ENCODE data around the gene DROSHA. TPM values are rescaled to one million over a fixed set of nuclear protein-coding genes. Genes with fewer than 3 reads are reported as not detected.

Gene DROSHA
- total RNA-seq, 1 donor from 2014 or later: 51.7 TPM

DNA sequence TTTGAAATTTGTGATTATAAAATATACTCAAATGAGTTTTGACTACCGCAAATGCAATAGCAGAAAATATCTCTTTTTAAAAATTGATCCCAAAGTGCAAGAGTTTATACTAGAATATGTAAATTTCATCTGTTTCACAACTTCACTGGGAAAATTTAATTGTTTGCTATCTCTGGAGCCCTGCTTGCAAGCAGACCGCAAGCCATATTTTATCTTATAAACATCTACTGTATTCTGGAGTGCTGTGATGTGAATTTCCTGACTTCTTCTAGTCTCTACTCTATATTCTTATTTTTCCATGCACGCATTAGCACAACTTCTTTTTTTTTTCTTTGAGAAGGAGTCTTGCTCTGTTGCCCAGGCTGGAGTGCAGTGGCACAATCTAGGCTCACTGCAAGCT is 98.7 kb downstream of the DROSHA start:
- no peak overlapping the region for H3K4me3 ChIP-seq
- no peak for ATAC-seq
- no peaks in the 10 kb centered on the region for H3K9me3 ChIP-seq
- TF ChIP-seq, protein P1, sequence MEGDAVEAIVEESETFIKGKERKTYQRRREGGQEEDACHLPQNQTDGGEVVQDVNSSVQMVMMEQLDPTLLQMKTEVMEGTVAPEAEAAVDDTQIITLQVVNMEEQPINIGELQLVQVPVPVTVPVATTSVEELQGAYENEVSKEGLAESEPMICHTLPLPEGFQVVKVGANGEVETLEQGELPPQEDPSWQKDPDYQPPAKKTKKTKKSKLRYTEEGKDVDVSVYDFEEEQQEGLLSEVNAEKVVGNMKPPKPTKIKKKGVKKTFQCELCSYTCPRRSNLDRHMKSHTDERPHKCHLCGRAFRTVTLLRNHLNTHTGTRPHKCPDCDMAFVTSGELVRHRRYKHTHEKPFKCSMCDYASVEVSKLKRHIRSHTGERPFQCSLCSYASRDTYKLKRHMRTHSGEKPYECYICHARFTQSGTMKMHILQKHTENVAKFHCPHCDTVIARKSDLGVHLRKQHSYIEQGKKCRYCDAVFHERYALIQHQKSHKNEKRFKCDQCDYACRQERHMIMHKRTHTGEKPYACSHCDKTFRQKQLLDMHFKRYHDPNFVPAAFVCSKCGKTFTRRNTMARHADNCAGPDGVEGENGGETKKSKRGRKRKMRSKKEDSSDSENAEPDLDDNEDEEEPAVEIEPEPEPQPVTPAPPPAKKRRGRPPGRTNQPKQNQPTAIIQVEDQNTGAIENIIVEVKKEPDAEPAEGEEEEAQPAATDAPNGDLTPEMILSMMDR (IDR thresholded peaks at IDR 0.05): no peak
- intact Hi-C loops (cut with DNase I): no loop called here
- H3K36me3 ChIP-seq: peaks cover 48% of the 10 kb centered on the region
- H3K4me1 ChIP-seq: no peaks in the 10 kb centered on the region
- H3K27me3 ChIP-seq (ENCODE audit: low read depth): no peaks in the 10 kb centered on the region
- DNase-seq: no peak
- no peak overlapping the region for H3K27ac ChIP-seq

DNA sequence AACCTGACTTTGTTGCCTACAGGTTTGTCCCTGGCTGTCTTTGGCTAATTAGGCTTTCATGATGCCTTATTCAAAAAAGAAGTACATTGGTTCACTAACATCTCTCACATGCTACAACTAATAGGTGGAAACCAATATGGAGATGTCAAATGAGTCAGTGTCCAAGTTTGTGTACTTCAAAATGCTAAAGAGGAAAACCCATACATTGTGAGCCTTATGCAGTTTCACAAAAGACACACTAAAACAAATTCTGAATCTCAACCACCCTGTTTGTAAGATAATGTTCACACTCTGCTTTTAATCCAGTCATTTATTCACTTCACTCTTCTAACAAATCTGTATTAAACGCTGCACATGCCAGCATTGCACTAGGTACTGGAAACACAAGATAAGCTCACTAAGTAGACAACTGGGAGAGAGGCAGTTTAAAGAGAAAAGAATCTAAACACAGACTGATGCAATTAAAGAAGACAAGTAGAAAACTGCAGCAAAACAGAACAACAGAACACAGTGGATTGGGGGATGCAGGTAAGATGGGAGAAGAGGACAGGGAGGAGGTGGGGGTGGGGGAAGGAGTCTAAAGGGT is 104.1 kb downstream of the DROSHA start:
- intact Hi-C loops (cut with DNase I): no loop called here
- peaks cover 43% of the 10 kb centered on the region for H3K36me3 ChIP-seq
- TF ChIP-seq, protein P1 (IDR thresholded peaks at IDR 0.05): no peak
- no peaks in the 10 kb centered on the region for H3K4me1 ChIP-seq
- no peak for ATAC-seq
- H3K27ac ChIP-seq: no peak overlapping the region
- H3K4me3 ChIP-seq: no peak overlapping the region
- H3K27me3 ChIP-seq (ENCODE audit: low read depth): no peaks in the 10 kb centered on the region
- H3K9me3 ChIP-seq: no peaks in the 10 kb centered on the region
- DNase-seq: no peak

DNA sequence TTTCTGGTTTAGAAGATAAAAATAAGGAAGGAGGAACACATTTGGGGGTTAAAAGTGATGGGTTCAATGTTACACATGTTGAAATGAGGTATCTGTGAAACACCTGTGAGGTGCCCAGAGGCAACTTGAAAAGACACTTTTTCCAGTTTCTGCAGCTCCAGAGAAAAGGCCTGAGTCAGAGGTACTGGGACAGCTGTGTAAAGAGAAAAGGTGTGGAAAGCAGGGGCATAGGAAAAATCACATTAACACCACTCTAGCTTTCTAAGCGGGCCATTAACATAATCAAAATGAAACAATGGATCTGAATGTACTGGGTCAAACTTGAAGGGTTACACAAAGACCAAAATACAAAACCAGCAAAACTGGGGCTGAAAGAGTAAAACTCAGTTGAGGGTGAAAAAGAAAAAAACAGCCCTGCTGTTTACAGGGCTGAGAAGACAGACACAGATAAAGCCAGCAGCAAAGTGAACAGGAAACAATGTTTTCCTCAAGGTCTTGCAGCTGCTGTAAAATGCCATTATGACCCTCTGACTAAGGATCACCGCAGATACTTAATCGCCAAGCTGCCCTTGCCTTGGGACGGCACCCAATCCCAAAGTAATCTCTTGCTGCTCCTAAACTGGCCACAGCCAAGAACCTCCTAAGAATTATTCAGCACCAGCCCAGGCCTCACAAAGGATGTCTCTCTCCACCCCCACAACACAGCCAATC is 104.7 kb downstream of the DROSHA start:
- no peak for DNase-seq
- intact Hi-C loops (cut with DNase I): no loop called here
- H3K36me3 ChIP-seq: peaks cover 49% of the 10 kb centered on the region
- H3K27me3 ChIP-seq (ENCODE audit: low read depth): no peaks in the 10 kb centered on the region
- H3K9me3 ChIP-seq: no peaks in the 10 kb centered on the region
- no peak overlapping the region for H3K4me3 ChIP-seq
- no peak for ATAC-seq
- H3K4me1 ChIP-seq: no peaks in the 10 kb centered on the region
- TF ChIP-seq, protein P1 (IDR thresholded peaks at IDR 0.05): no peak
- no peak overlapping the region for H3K27ac ChIP-seq

DNA sequence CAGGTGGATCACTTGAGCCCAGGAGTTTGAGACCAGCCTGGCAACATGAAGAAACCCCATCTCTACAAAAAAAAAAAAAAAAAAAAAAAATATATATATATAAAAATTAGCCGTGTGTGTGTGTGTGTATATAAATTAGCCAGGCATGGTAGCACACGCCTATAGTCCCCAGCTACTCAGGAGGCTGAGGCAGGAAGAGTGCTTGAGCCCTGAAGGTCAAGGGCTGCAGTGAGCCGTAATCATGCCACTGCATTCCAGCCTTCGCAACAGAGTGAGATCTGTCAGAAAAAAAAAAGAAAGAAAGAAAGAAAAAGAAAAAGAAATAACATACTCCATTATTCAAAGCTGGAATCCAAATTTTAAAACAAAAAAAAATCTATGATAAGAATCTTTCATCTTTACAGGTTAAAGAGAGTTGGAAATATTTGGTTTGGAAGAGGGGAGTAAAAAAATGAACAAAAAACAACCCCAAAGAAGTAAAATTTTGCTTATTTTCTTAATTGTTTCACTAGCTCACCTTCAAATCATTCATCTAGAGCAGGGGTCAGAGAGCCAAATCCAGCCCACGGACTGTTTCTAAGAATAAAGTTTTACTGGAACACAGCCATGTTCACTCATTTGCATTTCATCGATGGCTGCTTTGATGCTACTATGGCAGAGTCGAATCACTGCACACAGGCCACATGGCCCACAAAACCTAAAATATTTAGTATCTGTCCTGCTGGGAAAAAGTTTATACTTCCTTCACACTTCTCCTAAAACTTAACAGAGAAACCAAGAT is 109.9 kb downstream of the DROSHA start:
- DNase-seq (no peak), ATAC-seq (no peak)
- Histone ChIP-seq H3K27me3 (ENCODE audit: low read depth) (no peaks in the 10 kb centered on the region), H3K9me3 (no peaks in the 10 kb centered on the region), H3K27ac (no peak overlapping the region), H3K4me3 (no peak overlapping the region), H3K36me3 (peaks cover 79% of the 10 kb centered on the region), H3K4me1 (no peaks in the 10 kb centered on the region)
- TF ChIP-seq, protein P1 (IDR thresholded peaks at IDR 0.05): no peak
- intact Hi-C loops (cut with DNase I): no loop called here

DNA sequence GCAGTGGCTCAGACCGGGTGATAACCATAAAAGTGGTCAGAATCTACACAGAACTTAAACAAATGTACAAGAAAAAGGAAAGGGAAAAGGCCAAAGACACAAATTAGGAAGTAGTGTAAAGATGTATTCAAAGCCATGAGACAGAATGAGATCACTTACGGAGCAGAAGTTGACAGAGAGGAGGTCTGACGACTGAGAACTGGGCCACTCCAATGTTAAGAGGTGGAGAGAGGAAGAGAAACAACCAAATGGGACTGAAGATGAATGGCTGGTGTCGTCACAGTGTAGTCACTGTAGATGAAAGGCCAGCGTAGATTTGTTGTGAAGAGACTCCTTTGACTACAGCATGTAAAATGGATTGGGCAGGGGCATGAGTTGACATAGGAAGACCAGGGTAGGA is 114.4 kb downstream of the DROSHA start:
- intact Hi-C loops (cut with DNase I): no loop called here
- TF ChIP-seq, protein P1 (IDR thresholded peaks at IDR 0.05): no peak
- DNase-seq: no peak
- Histone ChIP-seq H3K27ac (no peak overlapping the region), H3K27me3 (ENCODE audit: low read depth) (no peaks in the 10 kb centered on the region), H3K4me3 (no peak overlapping the region), H3K4me1 (no peaks in the 10 kb centered on the region), H3K9me3 (no peaks in the 10 kb centered on the region), H3K36me3 (peaks cover 86% of the 10 kb centered on the region)
- ATAC-seq: no peak

Measured in lower lobe of right lung (tissue), 2 donors.